Activated T-cell treated with anti-CD3 and anti-CD28 coated beads, Interleukin-2, amount 50 U/mL, for 24 hours (primary cell): ENCODE measurements around the gene SUSD3.
A peak's percentile ranks its signal among the peaks of the same experiment; 100 is the strongest.

Source experiments
- DNase-seq: peaks from one replicate; pipeline ENCODE4 v3.0.0-alpha.2; 2020
- H3K27ac Mint-ChIP-seq: 2 replicates; pipeline ENCODE4 v1.8.0; 2020; ENCODE audit warnings: mild to moderate bottlenecking, mixed read lengths
- H3K27me3 Mint-ChIP-seq: 2 replicates; pipeline ENCODE4 v1.8.0; 2020; ENCODE audit warnings: mixed read lengths
- H3K36me3 Mint-ChIP-seq: 2 replicates; pipeline ENCODE4 v1.8.0; 2020; ENCODE audit warnings: low read depth, mixed read lengths
- H3K4me1 Mint-ChIP-seq: 2 replicates; pipeline ENCODE4 v1.8.0; 2020; ENCODE audit warnings: low read depth, mixed read lengths
- H3K4me3 Mint-ChIP-seq: 2 replicates; pipeline ENCODE4 v1.8.0; 2020; ENCODE audit warnings: mild to moderate bottlenecking, moderate library complexity, mixed read lengths
- H3K9me3 Mint-ChIP-seq: 2 replicates; pipeline ENCODE4 v1.8.0; 2020; ENCODE audit warnings: mixed read lengths

Gene SUSD3

DNA sequence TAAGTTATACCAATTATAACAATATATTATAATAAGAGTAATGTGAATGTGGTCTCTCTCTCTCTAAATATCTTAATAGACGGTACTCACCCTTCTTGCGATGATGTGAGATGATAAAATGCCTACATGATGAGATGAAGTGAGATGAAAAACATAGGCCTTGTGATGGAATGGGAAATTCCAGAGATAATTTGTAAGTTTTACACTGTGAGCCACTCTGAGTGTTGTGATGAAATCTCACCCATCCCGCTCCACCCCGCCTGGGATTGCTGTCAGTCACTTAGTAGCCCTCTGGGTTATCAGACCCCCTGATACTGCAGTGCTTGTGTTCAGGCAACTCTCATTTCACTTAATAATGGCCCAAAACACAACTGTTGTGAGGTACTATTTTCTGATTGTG lies 10.5 kb downstream of the SUSD3 start:
- DNase-seq, result no peak
- Mint-ChIP-seq H3K4me1 (peaks cover 86% of the 10 kb centered on the region), H3K4me3 (no peak overlapping the region), H3K27me3 (no peaks in the 10 kb centered on the region), H3K36me3 (peaks cover 65% of the 10 kb centered on the region), H3K27ac (peak overlapping the region; percentile 51), H3K9me3 (no peaks in the 10 kb centered on the region)

DNA sequence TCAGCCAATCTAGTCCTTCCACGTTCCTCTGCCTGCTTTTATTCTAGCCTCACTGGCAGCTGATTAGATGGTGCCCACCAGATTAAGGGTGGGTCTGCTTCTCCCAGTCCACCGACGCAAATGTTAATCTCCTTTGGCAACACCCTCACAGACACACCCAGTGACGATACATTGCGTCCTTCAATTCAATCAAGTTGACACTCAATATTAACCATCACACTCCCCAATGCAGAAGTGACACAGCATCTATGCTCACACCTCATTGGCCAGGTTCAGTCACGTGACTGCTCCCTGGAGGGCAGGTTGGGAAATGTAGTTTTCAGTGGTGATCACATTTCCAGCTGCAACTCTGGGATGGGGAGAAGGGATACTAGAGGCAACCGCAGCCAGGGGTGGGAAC lies 13.0 kb downstream of the SUSD3 start:
- H3K4me1 Mint-ChIP-seq, result peaks cover 82% of the 10 kb centered on the region
- peak overlapping the region; percentile 76 for H3K27ac Mint-ChIP-seq
- no peaks in the 10 kb centered on the region for H3K9me3 Mint-ChIP-seq
- H3K27me3 Mint-ChIP-seq, result no peaks in the 10 kb centered on the region
- H3K4me3 Mint-ChIP-seq, result no peak overlapping the region
- DNase-seq, result no peak
- H3K36me3 Mint-ChIP-seq, result peaks cover 54% of the 10 kb centered on the region

DNA sequence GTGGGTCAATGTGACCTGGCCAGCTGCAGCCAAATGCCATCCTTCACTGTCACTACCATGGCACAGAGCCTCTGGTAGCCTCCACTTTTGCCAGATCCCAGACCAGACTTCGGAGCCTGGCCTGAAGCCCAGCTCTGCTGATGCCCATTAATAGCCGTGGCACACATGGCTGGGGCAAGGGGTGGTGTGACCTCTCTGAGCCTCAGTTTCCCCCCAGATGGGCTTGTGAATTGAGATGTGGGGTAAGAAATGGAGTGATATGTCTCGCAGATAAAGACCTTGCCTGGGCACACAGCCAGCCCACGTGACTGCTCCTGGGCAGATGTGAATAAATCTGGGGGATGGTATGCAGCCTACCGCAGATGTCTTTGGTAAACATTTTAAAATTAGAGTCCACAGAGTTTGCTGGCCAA lies 13.9 kb downstream of the SUSD3 start:
- Mint-ChIP-seq H3K4me3 (peak overlapping the region; percentile 71), H3K9me3 (no peaks in the 10 kb centered on the region), H3K36me3 (peaks cover 56% of the 10 kb centered on the region), H3K27ac (peak overlapping the region; percentile 93), H3K27me3 (no peaks in the 10 kb centered on the region), H3K4me1 (peaks cover 83% of the 10 kb centered on the region)
- DNase-seq, result peak; percentile 66

DNA sequence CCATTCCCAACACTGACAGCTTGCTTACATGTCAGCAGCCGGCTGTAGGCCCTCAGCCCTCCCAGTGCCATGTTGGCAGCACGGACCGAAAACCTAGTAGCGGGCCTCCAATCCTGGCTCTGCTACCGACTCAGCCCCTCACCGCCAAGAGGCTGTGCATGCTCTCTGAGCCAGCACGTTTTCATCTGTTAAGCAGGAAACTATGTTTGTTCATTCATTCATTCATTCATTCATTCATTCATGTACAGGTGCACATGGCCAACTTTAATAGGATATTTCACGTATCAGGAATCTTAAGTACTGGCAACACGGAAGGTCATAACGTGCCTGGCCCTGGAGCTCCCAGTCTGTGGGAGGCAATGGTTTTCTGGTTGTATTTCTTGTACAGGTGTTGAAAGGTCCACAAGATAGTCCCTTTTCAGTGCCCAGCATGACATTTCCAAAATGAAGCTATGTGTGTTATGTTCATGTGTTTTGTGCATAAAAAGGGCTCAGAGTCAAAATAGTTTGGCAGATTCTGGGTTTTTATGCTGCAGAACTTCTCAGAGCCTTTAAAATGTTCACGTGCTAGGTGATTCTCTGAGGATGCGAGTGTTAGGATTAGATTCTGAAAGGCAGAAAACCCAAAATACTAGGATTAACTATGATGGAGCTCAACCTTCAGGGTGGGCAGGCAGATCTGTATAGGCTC lies 17.7 kb downstream of the SUSD3 start:
- Mint-ChIP-seq H3K36me3 (peaks cover 53% of the 10 kb centered on the region), H3K27ac (peak overlapping the region; percentile 19), H3K4me3 (no peak overlapping the region), H3K27me3 (no peaks in the 10 kb centered on the region), H3K4me1 (peaks cover 68% of the 10 kb centered on the region), H3K9me3 (no peaks in the 10 kb centered on the region)
- no peak for DNase-seq

DNA sequence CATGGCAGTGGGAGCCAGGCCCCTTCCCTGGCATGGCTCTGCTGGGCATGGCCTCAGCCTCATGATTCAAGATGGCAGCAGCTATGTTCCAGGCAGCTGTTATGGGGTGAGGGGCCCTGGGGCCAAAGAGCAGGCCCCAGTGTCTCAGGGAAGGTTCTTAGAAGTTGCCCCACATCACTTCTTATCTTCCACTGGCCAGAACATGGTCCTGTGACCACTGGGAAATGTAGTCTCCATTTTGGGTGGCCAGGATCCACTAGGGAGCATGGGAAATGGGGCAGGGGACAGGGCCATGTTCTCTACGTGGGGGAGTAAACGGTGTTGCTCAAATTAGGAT lies 18.3 kb downstream of the SUSD3 start:
- H3K36me3 Mint-ChIP-seq, result peaks cover 54% of the 10 kb centered on the region
- no peaks in the 10 kb centered on the region for H3K27me3 Mint-ChIP-seq
- peak overlapping the region; percentile 19 for H3K27ac Mint-ChIP-seq
- DNase-seq, result no peak
- H3K9me3 Mint-ChIP-seq, result no peaks in the 10 kb centered on the region
- no peak overlapping the region for H3K4me3 Mint-ChIP-seq
- peaks cover 68% of the 10 kb centered on the region for H3K4me1 Mint-ChIP-seq

DNA sequence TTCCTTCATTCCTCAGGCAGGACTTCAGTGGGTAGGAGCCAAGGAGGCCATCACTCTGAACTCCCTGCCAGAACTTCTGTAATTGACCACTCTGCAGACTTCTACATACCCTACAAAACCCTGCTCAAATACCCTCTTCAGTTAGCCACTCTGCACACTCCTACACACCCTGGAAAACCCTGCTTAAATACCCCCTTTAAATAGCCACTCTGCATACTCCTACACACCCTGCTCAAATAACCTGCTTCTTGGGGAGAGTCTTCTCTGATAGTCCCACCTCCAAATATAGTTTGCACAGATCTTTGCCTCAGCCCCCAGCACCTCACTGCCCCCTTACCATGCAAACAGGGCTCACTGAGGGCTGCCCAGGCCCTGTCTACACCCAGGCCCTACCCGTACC lies 18.9 kb downstream of the SUSD3 start:
- H3K27me3 Mint-ChIP-seq, result no peaks in the 10 kb centered on the region
- H3K27ac Mint-ChIP-seq, result peak overlapping the region; percentile 19
- no peak for DNase-seq
- H3K9me3 Mint-ChIP-seq, result no peaks in the 10 kb centered on the region
- H3K4me1 Mint-ChIP-seq, result peaks cover 66% of the 10 kb centered on the region
- H3K4me3 Mint-ChIP-seq, result no peak overlapping the region
- H3K36me3 Mint-ChIP-seq, result peaks cover 58% of the 10 kb centered on the region

DNA sequence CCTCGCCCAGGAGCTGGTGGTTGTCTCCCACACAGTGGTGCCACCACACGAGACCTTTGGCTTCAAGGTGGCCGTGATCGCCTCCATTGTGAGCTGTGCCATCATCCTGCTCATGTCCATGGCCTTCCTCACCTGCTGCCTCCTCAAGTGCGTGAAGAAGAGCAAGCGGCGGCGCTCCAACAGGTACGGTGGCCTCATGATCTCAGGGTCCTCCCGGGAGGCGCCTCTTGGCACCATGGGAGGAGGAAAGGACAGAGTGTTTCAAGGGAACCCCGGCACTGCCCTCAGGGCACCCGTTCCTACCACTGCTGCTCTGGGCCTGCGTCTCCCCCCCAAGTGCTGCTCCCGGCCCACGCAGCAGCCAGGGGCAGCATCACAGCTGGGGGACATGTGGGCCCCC lies 19.3 kb downstream of the SUSD3 start:
- no peak for DNase-seq
- H3K9me3 Mint-ChIP-seq, result no peaks in the 10 kb centered on the region
- peak overlapping the region; percentile 19 for H3K27ac Mint-ChIP-seq
- H3K27me3 Mint-ChIP-seq, result no peaks in the 10 kb centered on the region
- H3K4me3 Mint-ChIP-seq, result no peak overlapping the region
- peaks cover 57% of the 10 kb centered on the region for H3K36me3 Mint-ChIP-seq
- peaks cover 66% of the 10 kb centered on the region for H3K4me1 Mint-ChIP-seq

DNA sequence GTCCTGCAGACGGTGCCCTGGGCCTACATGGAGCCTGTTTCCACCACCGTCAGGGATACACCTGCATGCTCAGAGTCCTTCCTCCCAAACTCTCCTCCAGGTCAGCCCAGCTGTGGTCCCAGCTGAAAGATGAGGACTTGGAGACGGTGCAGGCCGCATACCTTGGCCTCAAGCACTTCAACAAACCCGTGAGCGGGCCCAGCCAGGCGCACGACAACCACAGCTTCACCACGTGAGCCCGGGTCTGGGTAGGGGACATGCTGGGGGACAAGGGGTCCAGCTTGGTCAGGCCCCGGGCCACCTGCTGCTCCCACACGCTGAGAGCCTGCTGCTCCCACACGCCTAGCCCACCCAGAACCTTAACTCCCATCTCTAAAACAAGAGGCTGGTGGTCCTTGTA lies 20.9 kb downstream of the SUSD3 start:
- Mint-ChIP-seq H3K27ac (peak overlapping the region; percentile 75), H3K27me3 (no peaks in the 10 kb centered on the region), H3K4me3 (no peak overlapping the region), H3K9me3 (peaks cover 4% of the 10 kb centered on the region), H3K36me3 (peaks cover 68% of the 10 kb centered on the region), H3K4me1 (peaks cover 65% of the 10 kb centered on the region)
- DNase-seq, result no peak

DNA sequence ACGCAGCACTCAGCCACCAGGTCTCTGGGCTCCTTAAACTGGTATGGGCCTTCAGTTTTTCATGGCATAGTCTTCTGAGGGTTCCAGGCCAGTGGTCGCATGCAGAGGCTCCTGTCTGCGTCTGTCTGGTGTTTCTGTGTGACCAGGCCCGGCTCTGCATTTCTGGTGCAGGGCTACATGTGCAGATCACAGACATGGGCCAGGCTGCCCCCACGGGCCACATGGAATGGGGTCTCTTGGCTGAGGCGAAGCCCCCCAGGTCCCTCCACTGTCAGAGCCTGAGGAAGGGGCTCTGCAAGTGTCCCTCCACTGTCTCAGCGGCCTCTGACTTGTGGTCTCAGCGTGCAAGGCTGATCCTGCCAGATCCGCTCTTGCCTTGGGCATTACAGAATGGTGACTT lies 21.9 kb downstream of the SUSD3 start:
- peak; percentile 23 for DNase-seq
- Mint-ChIP-seq H3K36me3 (peaks cover 74% of the 10 kb centered on the region), H3K9me3 (peaks cover 4% of the 10 kb centered on the region), H3K4me3 (no peak overlapping the region), H3K27me3 (no peaks in the 10 kb centered on the region), H3K4me1 (peaks cover 56% of the 10 kb centered on the region), H3K27ac (peak overlapping the region; percentile 56)

DNA sequence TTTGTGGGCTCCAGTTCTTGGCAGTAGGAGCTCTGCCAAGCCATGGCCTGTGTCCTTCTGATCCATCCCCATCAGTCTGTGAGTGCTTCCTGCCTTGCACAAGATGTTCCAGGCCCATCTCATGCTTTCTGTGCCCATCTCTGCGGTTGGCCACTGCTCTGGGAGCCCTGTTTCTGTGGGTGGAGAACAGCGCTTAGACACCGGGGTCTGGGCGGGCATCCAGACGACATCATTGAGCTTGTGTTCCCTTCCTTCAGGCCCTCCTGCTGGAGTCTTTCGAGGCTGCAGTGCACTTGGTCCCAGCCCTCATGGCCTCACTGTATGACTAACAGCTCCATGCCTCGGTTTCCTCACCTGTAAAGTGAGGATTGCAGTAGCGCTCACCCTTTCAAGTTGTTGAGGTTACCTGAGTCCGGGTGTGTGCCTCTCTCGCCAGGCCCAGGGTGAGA lies 22.6 kb downstream of the SUSD3 start:
- no peaks in the 10 kb centered on the region for H3K27me3 Mint-ChIP-seq
- no peak overlapping the region for H3K4me3 Mint-ChIP-seq
- H3K4me1 Mint-ChIP-seq, result peaks cover 55% of the 10 kb centered on the region
- peaks cover 80% of the 10 kb centered on the region for H3K36me3 Mint-ChIP-seq
- peaks cover 8% of the 10 kb centered on the region for H3K9me3 Mint-ChIP-seq
- H3K27ac Mint-ChIP-seq, result peak overlapping the region; percentile 95
- peak; percentile 25 for DNase-seq

DNA sequence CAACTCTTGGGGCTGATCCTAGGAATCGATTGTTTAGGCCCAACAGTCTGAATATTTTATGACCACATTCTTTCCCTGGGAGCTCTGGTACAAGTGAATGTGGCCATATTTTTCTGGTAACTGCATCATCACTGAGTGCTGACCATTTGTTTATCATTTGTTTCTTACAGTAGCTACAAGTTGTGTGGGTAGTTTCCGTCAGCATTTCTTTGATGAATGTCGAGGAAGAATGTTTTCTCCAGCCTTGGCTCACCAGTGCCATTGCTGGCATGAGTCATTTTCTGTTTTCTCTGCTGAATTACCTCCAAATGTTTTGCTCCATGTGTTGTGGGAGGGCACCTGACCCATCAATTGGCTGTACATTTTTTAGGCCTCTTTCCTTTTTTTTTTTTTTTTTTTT lies 23.4 kb downstream of the SUSD3 start:
- Mint-ChIP-seq H3K27ac (peak overlapping the region; percentile 95), H3K27me3 (no peaks in the 10 kb centered on the region), H3K4me3 (no peak overlapping the region), H3K36me3 (peaks cover 79% of the 10 kb centered on the region), H3K9me3 (peaks cover 8% of the 10 kb centered on the region), H3K4me1 (peaks cover 53% of the 10 kb centered on the region)
- DNase-seq, result peak; percentile 15

DNA sequence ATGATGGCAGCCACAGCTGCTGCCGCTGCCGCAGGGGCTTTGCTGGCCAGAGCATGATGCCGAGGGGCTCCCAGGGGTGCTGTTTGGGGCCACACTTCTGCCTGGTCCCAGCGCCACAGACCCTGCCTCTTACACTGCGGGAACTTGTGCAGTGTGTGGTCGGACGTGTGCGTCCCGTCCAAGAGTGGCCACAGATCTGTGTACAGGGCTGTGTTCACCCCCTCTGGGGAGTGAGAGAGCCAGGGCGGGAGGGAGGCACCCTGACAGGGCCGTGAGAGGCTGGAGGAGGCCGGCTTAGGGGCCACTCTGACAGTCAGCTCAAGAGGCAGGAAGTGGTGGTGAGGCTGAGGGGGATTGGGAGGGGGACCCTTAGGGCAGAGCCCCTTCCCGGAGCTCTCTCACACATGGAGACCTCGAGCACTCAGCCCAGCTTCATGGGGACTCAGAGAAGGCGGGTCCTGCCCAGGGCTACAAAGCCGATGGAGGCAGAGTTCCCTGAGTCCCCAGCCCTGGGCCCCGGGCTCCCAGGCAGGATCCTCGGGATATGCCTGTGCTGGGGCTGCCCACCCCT lies 24.4 kb downstream of the SUSD3 start:
- peak overlapping the region; percentile 57 for H3K4me3 Mint-ChIP-seq
- peak overlapping the region; percentile 95 for H3K27ac Mint-ChIP-seq
- DNase-seq, result peak; percentile 51

DNA sequence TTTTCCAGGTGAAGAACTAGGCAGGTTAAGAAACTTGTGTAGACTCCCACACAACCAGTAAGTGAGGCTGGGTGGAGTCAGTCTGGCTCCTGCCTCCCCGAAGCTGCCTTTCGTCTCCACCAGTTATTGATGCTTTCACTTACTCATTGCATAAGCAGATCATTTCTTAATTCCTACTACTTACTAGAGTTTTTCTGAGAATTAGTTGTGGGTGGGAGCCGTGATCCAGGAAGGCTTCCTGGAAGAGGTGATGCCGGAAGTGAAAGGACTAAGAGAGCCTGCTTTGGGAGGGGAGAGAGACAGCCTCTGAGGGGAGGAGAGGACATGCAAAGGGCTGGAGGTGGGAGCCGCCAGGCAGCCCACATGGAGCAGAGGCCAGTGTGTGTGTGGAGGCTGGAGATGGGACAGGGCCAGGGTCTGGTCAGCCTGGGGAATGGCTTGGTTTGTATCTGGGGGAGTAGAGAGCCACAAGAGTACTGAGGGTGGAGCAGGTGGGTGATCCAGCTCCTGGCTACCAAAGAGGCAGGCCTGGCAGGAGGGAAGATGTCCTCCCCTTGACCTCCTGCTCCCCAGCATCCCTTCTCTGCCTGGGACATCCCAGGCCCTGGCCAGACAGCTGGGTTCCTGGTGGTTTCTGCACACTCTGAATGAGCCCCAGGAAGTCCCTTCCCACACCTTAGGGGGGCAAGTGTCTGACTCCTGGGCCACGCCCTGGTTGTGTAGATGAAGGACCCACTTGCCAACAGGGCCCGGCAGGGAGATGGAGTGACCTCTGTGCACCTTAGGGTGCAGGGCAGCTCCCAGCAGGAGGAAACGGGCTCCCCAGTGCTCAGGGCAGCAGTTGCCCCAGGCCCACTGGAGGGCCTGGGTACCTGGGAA lies 25.3 kb downstream of the SUSD3 start:
- no peaks in the 10 kb centered on the region for H3K27me3 Mint-ChIP-seq
- H3K36me3 Mint-ChIP-seq, result peaks cover 81% of the 10 kb centered on the region
- H3K4me1 Mint-ChIP-seq, result peaks cover 49% of the 10 kb centered on the region
- H3K27ac Mint-ChIP-seq, result peak overlapping the region; percentile 95
- H3K4me3 Mint-ChIP-seq, result peak overlapping the region; percentile 57
- DNase-seq, result peak; percentile 57
- peaks cover 8% of the 10 kb centered on the region for H3K9me3 Mint-ChIP-seq

More for the DNA sequence above, 24.4 kb downstream of the SUSD3 start:
- H3K4me1 Mint-ChIP-seq, result peaks cover 45% of the 10 kb centered on the region
- no peaks in the 10 kb centered on the region for H3K27me3 Mint-ChIP-seq
- peaks cover 8% of the 10 kb centered on the region for H3K9me3 Mint-ChIP-seq
- H3K36me3 Mint-ChIP-seq, result peaks cover 77% of the 10 kb centered on the region

DNA sequence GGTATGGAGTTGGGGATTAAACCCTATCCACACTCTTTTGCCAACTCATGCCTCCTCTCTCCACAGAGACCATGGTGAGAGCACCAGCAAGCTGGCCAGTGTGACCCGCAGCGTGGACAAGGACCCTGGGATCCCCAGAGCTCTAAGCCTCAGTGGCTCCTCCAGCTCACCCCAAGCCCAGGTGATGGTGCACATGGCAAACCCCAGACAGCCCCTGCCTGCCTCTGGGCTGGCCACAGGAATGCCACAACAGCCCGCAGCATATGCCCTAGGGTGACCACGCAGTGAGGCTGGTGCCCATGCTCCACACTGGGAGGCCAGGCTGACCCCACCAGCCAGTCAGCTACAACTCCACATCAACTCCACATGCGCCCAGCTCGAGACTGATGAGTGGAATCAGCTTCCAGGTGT lies 26.0 kb downstream of the SUSD3 start:
- H3K36me3 Mint-ChIP-seq, result peaks cover 80% of the 10 kb centered on the region

DNA sequence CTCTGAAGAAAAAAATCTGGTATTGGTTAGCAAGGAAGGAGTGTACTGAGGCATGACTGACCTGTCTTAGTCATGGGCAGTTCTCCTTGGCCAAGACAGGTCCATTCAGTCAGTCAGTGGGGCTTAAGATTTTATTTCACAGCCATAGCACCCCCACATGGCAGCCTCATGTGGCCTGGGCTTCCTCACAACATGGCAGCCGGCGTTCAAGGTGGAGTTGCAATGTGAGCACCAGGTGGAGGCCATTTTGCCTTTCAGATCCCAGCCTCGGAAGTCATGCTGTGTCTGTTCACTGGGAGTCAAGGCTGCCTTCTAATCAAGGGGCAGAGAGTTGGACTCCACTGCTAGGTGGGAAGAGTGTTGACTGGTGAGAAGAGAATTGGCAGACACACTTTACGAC lies 27.2 kb downstream of the SUSD3 start:
- H3K9me3 Mint-ChIP-seq, result peaks cover 18% of the 10 kb centered on the region
- peaks cover 65% of the 10 kb centered on the region for H3K4me1 Mint-ChIP-seq
- H3K27ac Mint-ChIP-seq, result peak overlapping the region; percentile 77
- DNase-seq, result peak; percentile 30
- H3K4me3 Mint-ChIP-seq, result no peak overlapping the region
- peaks cover 80% of the 10 kb centered on the region for H3K36me3 Mint-ChIP-seq
- H3K27me3 Mint-ChIP-seq, result no peaks in the 10 kb centered on the region

More for the DNA sequence above, 26.0 kb downstream of the SUSD3 start:
- Mint-ChIP-seq H3K9me3 (peaks cover 8% of the 10 kb centered on the region), H3K27me3 (no peaks in the 10 kb centered on the region), H3K4me1 (peaks cover 55% of the 10 kb centered on the region), H3K27ac (peak overlapping the region; percentile 95), H3K4me3 (no peak overlapping the region)
- DNase-seq, result peak; percentile 28
